Mammary epithelial cell (primary cell): ENCODE data around the gene SCAND1.

ENCODE experiments used
- CTCF ChIP-seq, 2 donors: IDR thresholded peaks in 1 of 2; conservative IDR thresholded peaks in 1 of 2; 2 replicates each; pipeline ENCODE4 v1.5.1; 2011 to 2012; ENCODE audit warnings: inconsistent platforms in 2 of 2, low read length in 2 of 2, mild to moderate bottlenecking in 2 of 2, control low read depth in 1 of 2, low read depth in 1 of 2; ENCODE audit not compliant: insufficient read depth in 1 of 2; ENCODE audit errors: extremely low read depth in 1 of 2
- EZH2 ChIP-seq: IDR thresholded peaks from 2 replicates; pipeline ENCODE4 v1.6.1; 2012; ENCODE audit warnings: low read length, inconsistent platforms, borderline replicate concordance

DNA sequence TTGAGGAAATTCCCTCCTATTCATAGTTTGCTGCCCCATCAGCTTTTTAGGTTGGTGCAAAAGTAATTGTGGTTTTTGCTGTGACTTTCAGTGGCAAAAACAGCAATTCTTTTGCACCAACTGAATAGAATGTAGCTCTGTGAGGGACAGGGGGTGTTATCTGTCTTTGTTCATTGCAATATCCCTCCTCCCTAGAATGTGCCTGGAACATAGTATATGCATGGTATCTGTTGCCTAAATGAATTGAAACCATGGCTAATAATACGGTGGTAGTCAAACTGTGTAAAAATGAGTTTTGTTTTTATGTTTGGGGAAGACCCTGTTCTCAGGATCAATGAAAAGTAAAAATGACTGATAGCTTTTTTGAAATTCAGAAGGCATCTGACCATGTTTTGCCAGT lies 45.1 kb downstream of the SCAND1 start:
- TF ChIP-seq CTCF (conservative IDR thresholded peaks at IDR 0.05 in 1 of 2, IDR thresholded peaks at IDR 0.05 in 1 of 2; ENCODE audit: extremely low read depth in 1 of 2, insufficient read depth in 1 of 2, low read depth in 1 of 2, low read length in 2 of 2) (no peak), EZH2 (no peak)
